NK-92 treated with Interleukin-12 subunit alpha and Interleukin-12 subunit beta, amount 100 ng/mL, for 24 hours (cell line): Measurements from ENCODE around the gene KCNK7.
A peak's percentile ranks its signal among the peaks of the same experiment; 100 is the strongest.
"Not testable (repeated sequence)": the region's sequence is repeated elsewhere in the genome, so short reads cannot be mapped to it uniquely, and the experiment has no call there.

Experiments
- DNase-seq: peaks from one replicate; lab custom pipeline; 2025; lab: John Stamatoyannopoulos, UW

KCNK7 gene, protein sequence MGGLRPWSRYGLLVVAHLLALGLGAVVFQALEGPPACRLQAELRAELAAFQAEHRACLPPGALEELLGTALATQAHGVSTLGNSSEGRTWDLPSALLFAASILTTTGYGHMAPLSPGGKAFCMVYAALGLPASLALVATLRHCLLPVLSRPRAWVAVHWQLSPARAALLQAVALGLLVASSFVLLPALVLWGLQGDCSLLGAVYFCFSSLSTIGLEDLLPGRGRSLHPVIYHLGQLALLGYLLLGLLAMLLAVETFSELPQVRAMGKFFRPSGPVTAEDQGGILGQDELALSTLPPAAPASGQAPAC

DNA sequence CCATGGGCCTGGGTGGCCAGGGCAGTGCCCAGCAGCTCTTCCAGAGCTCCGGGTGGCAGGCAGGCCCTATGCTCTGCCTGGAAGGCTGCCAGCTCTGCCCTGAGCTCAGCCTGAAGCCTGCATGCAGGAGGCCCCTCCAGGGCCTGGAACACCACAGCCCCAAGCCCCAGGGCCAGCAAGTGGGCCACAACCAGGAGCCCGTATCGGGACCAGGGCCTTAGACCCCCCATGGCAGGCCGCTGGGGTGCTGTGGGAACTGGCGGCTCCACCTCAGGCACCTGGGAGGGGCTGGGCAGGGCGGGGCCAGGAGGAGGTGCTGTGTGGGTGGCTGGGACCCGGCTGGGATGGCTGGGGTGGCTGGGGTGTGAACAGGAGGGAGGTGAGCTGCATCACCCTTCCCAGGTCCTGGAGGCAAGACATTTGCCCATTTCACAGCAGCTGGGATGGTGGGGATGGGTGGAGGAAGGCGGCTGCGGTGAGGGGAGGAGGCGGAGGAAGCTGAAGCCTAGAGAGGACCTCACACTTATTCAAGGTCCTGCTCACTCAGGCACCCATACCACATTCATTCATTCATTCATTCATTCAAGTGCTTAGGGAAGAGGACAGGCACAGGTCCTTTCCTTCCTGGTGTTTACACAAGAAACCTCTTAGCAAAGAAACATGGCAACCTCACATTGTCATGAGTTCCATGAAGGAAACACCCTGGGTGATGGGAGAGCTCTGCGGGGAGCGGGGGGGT is at the start of gene KCNK7:
KCNK7 (minus strand) TSS at position 258 of the 739 bp plus-strand sequence; CDS start at position 230, 28 bp downstream.
- no peak for DNase-seq

DNA sequence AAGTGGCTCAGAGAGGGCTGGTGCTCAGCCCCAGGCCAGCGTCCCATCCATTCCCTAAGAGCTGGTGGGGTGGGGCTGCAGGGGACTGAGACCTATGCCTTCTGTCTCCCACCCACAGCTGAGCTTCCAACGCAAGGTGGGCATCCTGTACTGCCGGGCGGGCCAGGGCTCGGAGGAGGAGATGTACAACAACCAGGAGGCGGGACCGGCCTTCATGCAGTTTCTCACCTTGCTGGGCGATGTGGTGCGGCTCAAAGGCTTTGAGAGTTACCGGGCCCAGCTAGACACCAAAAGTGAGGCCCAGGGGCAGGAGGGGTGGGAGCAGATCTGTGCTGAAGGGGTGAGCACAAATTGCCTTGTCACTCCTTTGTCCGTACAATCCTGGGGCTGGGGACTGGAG is 49.2 kb upstream of the KCNK7 start:
- DNase-seq, result no peak

DNA sequence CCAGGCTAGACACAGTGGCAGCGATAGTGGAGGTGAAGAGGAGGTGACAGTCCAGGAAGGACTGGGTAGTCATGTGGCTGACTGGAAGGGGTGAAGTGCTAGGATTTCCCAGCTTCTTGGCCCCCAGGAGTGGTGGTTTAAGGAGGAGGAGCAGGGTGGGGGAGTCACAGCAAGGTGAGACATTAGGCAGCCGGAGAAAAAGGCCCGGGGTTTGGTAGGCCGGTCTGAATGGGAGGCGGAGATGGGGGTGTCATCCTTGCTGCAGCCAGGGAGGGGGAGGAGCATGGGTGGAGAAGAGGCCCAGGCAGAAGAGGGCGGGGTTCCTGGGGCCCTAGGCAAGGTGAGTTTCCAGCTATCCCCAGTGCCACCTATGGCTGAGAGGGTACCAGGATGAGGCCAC is 48.4 kb upstream of the KCNK7 start:
- no peak for DNase-seq

DNA sequence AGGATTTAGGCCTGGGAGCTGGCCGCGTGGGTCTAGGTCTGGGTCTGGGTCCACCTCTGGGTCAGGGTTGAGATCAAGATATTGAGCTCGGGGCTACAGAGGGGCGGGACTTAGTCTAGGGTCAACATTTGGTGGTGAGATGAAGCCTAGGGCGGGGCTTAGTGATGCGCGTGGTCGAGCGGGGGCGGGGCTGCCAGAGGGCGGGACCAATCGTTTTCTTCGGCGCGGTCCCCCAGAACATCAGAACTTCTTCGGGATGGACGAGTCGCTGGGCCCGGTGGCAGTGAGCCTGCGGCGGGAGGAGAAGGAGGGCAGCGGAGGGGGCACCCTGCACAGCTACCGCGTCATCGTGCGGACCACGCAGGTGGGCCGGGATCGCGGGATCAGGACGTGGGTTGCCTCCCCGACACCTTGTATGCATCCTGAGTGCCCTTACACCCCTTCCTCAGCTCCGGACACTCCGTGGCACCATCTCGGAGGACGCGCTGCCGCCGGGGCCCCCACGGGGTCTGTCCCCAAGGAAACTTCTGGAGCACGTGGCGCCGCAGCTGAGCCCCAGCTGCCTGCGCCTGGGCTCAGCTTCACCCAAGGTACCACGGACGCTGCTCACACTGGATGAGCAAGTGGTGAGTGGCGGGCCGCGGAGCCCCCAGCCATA is 46.5 kb upstream of the KCNK7 start:
- DNase-seq, result no peak

DNA sequence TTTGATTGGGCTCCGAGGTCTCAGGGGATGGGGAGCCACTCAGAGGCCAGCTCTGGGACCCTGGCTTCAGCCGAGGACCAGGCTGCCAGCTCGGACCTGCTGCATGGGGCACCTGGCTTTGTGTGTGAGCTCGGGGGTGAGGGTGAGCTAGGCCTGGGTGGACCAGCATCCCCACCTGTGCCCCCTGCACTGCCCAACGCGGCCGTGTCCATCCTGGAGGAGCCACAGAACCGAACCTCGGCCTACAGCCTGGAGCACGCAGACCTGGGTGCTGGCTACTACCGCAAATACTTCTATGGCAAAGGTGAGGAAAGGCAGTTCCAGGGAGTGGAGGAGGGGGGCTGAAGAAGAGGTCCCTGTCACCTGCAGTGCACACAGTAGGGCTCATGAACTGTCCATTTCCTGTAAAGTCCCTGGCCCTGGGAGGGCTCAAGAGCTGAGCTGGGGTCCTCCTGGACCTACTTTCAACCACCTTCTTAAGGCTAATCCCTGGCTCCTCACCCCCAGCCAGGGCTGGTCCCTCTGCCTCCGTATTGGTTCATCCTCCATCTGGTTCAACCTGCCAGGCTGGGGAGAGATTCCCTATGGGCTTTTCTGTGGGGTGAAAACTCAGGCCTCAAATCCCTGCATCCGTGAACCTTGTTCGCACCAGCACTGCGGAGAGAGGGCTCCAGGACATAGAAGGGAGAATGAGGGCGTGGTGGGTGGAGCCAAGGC is 45.9 kb upstream of the KCNK7 start:
- DNase-seq, result no peak

DNA sequence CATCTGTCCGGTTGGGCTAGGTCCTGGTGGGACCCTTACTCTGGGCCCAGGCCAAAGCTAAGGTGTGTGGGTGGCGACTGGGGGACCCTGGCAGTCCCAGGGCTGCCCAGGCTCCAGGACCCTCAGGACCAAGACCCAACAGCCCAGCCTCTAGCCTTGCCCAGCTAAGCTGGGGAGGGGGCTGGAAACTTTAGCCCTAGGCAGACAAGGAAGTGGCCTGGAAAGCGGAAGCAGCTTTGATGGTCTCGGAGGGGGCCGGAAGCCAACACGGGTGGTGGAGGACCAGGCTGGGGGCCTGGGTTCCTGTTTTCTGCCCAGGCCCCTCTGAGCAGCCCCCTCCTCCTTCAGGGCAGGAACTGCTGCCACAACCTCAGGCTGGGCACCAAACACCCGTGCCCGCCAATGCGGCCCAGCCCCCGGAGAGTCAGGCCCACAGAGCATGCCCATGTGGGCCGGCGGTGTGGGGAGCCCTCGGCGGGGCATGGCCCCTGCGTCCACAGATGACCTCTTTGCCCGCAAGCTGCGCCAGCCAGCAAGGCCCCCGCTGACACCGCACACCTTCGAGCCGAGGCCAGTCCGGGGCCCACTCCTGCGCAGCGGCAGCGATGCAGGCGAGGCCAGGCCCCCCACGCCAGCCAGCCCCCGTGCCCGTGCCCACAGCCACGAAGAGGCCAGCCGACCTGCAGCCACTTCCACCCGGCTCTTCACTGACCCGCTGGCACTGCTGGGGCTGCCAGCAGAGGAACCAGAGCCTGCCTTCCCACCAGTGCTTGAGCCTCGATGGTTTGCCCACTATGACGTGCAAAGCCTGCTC is 45.1 kb upstream of the KCNK7 start:
- no peak for DNase-seq

DNA sequence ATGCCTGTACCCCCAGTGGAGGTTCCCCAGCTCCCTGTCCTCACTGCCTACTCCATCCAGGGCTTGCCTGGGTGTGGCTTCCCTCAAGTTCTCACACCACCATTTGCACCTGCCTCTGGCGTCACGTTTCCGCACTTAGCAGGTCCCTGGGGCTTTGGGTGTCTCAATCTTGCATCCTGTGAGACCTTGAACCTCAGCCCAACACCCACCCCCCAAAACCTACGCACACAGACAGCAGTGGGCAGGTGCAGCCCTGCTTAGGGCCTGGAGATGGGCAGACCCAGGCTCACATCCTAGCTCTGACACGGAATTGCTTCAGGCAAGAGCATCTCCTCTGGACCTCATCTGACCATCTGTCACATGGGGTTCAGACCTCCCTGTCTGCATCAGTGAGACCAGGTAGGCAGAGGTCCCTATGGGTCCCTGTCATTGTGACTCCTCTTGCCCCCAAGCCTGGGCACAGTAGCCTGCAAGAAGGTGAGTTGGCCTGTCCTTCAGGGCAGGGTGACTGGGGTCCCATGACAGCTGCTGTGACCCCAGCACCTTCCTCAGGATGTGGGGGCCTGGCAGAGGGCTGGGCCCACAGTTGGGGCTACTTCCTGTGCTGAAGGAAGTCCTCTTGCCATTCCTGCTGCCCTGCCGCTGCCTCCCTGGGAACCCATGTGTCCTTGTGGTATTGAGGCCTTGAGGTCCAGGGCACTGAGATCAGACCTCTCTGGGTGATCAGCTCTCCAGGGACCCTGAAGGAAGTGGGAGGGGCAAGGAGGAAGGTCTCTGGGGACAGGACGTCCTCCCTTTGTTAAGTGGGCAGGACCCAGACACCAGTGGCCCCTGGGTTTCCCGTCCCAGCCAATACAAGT is 44.3 kb upstream of the KCNK7 start:
- peak; percentile 78 for DNase-seq

DNA sequence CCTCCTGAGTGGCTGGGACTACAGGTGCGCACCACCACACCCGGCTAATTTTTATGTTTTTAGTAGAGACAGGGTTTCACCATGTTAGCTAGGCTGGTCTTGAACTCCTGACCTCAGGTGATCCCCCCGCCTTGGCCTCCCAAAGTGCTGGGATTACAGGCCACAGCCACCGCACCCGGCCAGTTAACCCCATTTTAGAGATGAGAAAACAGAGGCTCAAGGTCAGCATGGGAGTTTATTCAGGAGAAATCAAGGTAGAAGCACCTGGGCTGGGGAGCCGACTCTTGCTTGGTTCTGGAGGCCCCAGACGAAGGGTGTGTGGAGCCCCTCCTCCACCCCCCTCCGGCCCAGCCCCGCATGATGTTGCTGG is 43.6 kb upstream of the KCNK7 start:
- not testable (repeated sequence) for DNase-seq

DNA sequence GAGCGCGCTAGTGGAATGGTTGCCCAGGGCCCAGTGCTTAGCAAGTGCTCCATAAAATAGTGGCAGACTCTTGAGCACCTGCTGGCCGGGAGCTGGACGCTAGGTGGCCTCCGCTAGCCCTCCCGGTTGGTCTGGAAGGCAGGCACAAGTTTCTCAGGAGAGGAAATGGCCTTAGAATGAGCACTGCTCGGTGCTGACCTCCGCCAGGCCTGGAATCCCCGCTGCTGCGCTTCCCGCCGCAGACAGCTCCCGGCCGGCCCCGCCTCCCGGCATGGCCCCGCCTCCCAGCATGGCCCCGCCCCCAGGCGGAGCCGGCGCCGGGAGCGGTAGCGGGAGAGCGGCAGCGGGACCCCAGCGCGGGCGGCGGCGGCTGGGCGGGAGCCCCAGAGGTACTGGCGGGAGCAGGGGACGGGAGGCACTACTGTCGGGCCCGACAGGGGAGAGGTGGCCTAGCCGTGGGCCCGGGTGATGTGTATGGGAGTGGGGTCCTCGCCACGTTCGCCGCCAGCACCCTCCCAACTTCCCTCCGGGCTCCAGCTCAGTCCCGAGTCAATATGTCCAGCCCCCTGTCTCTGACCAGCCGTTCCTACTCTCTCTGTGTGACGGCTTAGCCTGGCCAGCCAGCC is 42.3 kb upstream of the KCNK7 start, which contains the start of gene SIPA1:
SIPA1 (plus strand) TSS at position 308 of the 626 bp plus-strand sequence. CDS start 2,821 bp downstream, outside the sequence.
- peak; percentile 61 for DNase-seq

DNA sequence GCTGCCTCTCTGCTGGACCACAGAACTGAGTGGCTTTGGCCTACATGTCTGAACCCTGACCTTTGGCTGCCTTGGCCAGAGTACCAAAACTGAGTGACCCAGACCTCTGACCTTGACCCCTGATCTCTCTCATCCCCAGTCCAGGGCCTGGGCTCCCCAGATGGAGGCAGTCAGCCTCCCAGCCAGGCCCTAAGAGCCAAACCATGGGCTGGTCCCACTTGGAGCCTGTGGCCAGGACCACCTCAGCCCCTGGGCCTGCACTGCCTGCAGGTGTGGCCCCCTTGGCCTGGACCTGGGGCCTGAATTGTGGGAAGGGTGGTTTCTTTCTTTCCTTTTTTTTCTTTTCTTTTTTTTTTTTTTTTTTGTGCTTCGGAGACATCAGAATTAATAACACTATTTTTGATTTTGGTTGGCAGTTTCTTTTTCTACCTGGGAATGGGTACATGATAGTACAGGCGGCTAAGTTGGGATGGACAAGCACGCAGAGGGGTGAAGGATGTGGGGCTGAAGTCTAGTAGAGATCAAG is 41.5 kb upstream of the KCNK7 start:
- DNase-seq, result no peak

DNA sequence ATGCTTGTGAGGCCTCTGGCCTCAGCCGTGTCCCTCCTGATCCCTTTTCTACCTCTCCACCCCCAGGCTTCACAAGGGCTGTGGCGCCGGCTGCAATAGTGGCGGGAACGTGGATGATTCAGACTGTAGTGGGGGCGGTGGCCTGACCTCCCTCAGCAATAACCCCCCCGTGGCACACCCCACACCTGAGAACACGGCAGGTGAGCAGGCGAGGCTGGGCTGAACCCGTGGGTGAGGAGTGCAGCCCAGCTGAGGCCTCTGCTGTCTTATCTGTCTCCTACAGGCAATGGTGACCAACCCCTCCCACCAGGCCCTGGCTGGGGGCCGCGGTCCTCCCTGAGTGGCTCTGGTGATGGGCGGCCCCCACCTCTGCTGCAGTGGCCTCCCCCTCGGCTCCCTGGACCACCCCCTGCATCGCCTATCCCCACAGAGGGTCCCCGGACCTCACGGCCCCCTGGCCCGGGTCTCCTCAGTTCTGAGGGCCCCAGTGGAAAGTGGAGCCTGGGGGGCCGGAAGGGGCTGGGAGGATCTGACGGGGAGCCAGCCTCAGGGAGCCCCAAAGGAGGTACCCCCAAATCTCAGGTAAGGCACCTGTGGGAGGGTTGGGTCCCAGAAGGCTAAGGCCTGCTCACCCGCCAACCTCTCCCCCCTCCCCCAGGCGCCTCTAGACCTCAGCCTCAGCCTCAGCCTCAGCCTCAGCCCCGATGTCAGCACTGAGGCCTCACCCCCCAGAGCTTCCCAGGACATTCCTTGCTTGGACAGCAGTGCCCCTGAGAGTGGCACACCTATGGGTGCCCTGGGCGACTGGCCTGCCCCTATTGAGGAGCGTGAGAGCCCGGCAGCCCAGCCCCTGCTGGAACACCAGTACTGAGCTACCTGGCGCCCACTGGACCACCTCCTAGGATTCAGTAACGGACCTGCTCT is 40.8 kb upstream of the KCNK7 start:
- DNase-seq, result no peak

DNA sequence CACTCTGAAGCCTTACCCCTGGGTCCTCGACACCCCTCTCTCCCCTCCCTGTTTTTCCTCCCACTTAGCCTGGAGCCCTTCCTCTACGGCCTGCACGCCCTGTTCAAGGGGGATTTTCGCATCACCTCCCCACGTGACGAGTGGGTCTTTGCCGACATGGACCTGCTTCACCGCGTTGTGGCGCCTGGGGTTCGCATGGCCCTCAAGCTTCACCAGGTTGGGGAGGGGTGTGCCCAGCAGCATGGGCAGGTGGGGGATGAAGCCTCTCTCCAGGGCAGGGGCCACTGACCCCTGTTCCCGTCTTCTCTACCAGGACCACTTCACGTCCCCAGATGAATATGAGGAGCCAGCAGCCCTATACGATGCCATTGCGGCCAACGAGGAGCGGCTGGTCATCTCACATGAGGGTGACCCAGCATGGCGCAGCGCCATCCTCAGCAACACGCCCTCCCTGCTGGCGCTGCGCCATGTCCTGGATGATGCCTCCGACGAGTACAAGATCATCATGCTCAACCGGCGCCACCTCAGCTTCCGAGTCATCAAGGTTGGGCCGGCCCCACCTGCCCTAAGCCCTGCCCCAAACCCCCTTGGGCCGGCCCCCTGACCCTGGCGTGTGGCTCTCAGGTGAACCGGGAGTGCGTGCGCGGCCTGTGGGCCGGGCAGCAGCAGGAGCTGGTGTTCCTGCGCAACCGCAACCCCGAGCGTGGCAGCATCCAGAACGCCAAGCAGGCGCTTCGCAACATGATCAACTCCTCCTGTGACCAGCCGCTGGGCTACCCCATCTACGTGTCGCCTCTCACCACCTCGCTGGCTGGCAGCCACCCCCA is 39.5 kb upstream of the KCNK7 start:
- DNase-seq, result no peak

DNA sequence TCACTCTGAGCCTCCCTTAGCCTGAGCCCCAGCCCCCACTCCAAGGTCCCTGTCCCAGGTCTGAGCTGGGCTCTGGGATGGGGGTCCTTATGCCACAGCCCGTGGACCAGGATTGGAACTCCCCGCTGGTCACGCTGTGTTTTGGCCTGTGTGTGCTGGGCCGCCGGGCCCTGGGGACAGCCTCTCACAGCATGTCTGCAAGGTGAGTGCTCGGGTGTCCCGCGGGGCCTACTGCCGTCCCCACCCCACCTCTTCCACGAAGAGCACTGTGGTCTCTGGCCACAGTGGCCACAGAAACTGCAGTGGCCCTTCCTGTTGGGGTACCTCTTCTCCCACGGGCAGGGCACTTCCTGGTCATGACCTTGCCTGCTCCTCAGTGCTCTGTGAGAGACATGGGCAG is 38.8 kb upstream of the KCNK7 start:
- no peak for DNase-seq

DNA sequence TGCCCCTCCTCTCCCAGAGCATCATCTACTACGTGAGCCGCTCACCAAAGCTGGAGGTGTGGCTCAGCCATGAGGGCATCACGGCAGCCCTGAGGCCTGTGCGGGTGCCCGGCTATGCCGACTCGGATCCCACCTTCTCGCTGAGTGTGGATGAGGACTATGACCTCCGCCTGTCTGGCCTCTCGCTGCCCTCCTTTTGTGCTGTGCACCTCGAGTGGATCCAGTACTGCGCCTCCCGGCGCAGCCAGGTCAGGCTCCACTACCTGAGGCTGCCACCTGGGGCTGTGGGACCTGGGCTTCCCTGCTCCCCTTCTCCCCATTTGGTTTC is 38.5 kb upstream of the KCNK7 start:
- DNase-seq, result no peak

DNA sequence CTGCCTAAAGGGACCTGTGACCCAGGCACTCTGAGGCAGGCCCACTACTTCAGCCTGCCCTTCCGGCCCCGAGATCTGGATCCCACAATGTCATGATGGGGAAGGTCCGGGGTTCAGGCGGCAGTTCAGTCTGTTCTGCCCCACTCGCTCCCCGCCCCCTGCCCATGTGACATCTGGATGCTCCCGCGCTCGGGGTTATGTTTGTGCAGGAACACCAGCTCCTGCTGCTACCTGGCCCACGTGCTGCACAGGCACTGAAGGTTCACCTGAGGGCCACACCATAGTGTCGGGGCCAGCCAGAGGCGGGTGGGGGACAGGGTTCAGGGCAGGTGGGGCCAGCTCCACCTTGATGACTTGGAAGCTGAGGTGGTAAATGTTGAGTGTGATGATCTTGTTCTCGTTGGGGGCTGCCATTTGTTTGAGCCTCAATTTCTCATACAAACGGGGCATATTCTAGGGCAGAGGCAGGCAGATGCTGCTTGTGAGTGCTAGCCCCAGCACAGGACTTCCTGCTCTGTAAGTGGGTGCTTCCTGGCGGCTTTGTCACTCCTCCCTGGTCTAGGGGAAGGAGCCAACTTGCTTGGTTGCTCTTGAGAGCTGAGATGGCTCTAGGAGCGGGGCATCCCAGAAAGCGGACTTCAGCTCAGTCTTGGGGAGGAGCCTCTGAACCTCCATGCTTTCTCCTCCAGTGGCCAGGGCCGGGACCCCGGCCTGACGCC is 37.9 kb upstream of the KCNK7 start:
- DNase-seq, result no peak

DNA sequence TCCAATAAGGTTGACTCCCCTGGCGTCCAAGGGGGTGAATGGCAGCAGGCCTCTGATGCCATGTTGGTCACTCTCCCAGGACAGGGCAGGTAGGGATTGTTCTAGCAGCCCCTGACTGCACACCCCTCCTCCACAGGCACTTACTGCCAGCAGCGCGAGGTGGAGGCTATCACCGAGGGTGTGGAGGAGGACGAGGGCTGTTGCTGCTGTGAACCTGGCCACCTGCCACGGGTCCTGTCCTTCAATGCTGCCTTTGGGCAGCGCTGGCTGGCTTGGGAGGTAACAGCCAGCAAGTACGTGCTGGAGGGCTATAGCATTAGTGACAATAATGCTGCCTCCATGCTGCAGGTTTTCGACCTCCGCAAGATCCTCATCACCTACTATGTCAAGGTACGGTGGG is 34.6 kb upstream of the KCNK7 start:
- no peak for DNase-seq

DNA sequence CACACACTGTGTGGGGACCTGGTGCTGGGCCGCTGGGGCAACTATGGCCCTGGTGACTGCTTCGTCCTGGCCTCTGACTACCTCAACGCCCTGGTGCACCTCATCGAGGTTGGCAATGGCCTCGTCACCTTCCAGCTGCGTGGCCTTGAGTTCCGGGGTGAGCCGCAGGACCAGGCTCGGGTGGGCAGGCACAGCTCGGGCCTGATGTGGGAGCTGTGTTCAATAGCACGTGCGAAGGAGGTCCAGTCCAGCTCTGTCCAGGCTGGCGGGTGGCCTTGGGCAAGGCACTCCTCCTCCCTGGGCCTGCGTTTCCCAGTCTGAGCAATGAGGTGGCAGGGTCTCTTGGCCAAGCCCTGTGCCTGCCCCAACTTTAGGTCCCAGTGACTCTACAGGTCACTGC is 34.0 kb upstream of the KCNK7 start:
- DNase-seq, result no peak
